Endothelial cell of umbilical vein (primary cell): Measurements from ENCODE around the gene RABGAP1.

Experiments
- CTCF ChIP-seq, 2 donors: IDR thresholded peaks; 1 replicate in 1 of 2; 2 replicates in 1 of 2; pipeline ENCODE4 v1.5.1; 2011; ENCODE audit warnings: low read length in 2 of 2, mild to moderate bottlenecking in 2 of 2, moderate library complexity in 2 of 2, control low read depth in 1 of 2, inconsistent platforms in 1 of 2, low read depth in 1 of 2; ENCODE audit not compliant: insufficient read depth in 1 of 2; ENCODE audit errors: extremely low read depth in 1 of 2
- EZH2 ChIP-seq: IDR thresholded peaks from 2 replicates; pipeline ENCODE4 v1.6.1; 2012; ENCODE audit warnings: borderline replicate concordance, low read depth, mild to moderate bottlenecking, moderate library complexity, low read length, inconsistent platforms; ENCODE audit not compliant: severe bottlenecking
- FOS ChIP-seq: IDR thresholded peaks from 2 replicates; pipeline ENCODE4 v1.6.1; 2011; ENCODE audit warnings: mild to moderate bottlenecking, low read length, moderate library complexity, borderline replicate concordance; ENCODE audit not compliant: insufficient read depth
- JUN ChIP-seq: IDR thresholded peaks from 2 replicates; pipeline ENCODE4 v1.6.1; 2011; ENCODE audit warnings: borderline replicate concordance, low read depth; ENCODE audit not compliant: insufficient read length, insufficient read depth
- MAX ChIP-seq: IDR thresholded peaks from 2 replicates; pipeline ENCODE4 v1.6.1; 2011; ENCODE audit not compliant: insufficient read depth, insufficient read length
- MYC ChIP-seq: IDR thresholded peaks from one replicate; pipeline ENCODE4 v1.6.1; 2011; ENCODE audit warnings: mild to moderate bottlenecking, low read depth, low read length
- POLR2A ChIP-seq: IDR thresholded peaks from 2 replicates; pipeline ENCODE4 v1.6.1; 2012; ENCODE audit warnings: low read depth, mild to moderate bottlenecking, control low read depth, low read length
- POLR2AphosphoS5 ChIP-seq: IDR thresholded peaks from 2 replicates; pipeline ENCODE4 v1.6.1; 2012; ENCODE audit warnings: low read depth, mild to moderate bottlenecking, control low read depth, low read length, moderate library complexity; ENCODE audit not compliant: insufficient read depth

GRCh38 chr9:123053046-123053445, 112.2 kb downstream of the RABGAP1 start:
- TF ChIP-seq EZH2 = no peak
- TF ChIP-seq CTCF (IDR thresholded peaks at IDR 0.05; ENCODE audit: extremely low read depth in 1 of 2, insufficient read depth in 1 of 2, low read depth in 1 of 2, low read length in 2 of 2) = no peak
- TF ChIP-seq POLR2AphosphoS5 = no peak
- no peak for TF ChIP-seq POLR2A
- no peak for TF ChIP-seq MAX
- no peak for TF ChIP-seq JUN
- no peak for TF ChIP-seq MYC
- TF ChIP-seq FOS = no peak
